Measurements from ENCODE around the gene OBSCN. TPM values are rescaled to one million over a fixed set of nuclear protein-coding genes. Genes with fewer than 3 reads are reported as not detected.

OBSCN gene
- total RNA-seq, 1 donor from 2014 or later: 10.2 TPM

DNA sequence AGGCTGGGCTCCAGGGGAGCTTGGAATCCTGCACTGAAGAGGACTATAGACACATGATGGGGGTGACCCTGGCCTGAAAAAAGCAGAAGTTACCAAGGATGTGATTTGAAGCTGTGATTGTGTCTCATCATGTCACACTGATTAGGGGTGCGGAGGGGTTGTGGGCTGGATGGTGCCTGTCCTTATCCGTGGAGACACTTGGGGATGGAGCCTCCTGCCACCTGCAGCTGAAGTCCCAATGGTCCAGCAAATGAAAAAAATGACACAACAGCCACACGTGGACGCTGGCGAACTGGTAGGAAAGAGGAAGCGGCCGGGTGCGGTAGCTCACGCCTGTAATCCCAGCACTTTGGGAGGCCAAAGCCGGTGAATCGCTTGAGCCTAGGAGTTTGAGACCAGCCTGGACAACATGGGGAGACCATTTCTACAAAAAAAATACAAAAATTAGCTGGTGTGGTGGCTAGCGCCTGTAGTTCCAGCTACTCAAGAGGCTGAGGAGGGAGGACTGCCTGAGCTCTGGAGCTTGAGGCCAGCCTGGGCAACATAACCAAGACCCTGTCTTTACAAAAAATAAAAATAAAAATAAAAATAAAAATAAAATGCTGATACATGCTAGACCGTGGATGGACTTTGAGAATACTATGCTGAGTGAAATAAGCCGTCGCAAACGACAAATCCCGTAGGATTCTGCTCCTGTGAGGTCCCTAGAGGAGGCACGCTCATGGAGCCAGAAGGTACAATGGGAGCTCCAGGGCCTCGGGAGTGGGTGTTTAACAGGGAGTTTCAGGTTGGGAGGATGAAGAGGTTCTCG is 43.1 kb upstream of the OBSCN start:
- H3K9me3 Mint-ChIP-seq (ENCODE audit: low read depth): no peaks in the 10 kb centered on the region
- peak overlapping the region; percentile 99 for H3K27ac Mint-ChIP-seq (ENCODE audit: unreplicated experiment)
- TF ChIP-seq, protein P1, sequence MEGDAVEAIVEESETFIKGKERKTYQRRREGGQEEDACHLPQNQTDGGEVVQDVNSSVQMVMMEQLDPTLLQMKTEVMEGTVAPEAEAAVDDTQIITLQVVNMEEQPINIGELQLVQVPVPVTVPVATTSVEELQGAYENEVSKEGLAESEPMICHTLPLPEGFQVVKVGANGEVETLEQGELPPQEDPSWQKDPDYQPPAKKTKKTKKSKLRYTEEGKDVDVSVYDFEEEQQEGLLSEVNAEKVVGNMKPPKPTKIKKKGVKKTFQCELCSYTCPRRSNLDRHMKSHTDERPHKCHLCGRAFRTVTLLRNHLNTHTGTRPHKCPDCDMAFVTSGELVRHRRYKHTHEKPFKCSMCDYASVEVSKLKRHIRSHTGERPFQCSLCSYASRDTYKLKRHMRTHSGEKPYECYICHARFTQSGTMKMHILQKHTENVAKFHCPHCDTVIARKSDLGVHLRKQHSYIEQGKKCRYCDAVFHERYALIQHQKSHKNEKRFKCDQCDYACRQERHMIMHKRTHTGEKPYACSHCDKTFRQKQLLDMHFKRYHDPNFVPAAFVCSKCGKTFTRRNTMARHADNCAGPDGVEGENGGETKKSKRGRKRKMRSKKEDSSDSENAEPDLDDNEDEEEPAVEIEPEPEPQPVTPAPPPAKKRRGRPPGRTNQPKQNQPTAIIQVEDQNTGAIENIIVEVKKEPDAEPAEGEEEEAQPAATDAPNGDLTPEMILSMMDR (IDR thresholded peaks at IDR 0.05): no peak
- H3K36me3 Mint-ChIP-seq (ENCODE audit: low read depth): no peaks in the 10 kb centered on the region
- H3K27me3 Mint-ChIP-seq (ENCODE audit: low read depth): no peaks in the 10 kb centered on the region
- peaks cover 27% of the 10 kb centered on the region for H3K4me1 Mint-ChIP-seq (ENCODE audit: low read depth)
- no peak for DNase-seq (ENCODE audit: low spot score)
- H3K4me3 Mint-ChIP-seq (ENCODE audit: unreplicated experiment): peak overlapping the region; percentile 91

DNA sequence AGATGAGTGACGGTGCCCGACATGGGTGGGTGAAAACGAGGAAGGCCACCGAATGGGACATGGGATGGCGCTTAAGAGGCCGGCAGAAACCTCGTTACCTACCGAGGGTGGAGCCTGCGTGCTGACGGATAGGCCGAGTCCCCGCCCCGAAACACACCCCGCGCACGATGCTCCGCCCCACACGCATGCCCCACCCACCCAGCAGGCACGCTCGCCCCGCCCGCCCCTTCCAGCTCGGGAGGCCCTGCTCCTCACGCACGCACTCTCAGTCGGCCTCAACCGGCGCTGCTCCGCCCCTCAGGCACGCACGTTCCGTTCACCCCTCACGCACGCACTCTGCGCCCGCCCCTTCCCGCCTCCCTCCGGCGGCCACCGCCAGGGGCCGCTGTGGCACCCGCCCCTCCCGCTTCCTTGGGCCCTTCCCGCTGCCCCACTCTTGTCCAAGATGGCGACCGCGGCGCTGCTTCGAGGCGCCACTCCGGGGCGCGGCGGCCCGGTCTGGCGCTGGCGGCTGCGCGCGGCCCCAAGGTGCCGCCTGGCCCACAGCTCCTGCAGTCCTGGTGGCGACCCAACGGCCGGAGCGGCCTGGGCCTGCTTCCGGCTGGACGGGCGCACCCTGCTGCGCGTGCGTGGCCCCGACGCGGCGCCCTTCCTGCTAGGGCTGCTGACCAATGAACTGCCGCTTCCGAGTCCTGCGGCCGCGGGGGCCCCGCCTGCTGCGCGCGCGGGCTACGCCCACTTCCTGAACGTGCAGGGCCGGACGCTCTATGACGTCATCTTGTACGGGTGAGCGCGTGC is 42.3 kb upstream of the OBSCN start, which contains the start of gene IBA57:
Gene IBA57, plus strand, starts transcription at position 433 of the 798 bp plus-strand sequence. Its CDS starts 13 bp downstream, at position 446.
- H3K4me1 Mint-ChIP-seq (ENCODE audit: low read depth): peaks cover 27% of the 10 kb centered on the region

DNA sequence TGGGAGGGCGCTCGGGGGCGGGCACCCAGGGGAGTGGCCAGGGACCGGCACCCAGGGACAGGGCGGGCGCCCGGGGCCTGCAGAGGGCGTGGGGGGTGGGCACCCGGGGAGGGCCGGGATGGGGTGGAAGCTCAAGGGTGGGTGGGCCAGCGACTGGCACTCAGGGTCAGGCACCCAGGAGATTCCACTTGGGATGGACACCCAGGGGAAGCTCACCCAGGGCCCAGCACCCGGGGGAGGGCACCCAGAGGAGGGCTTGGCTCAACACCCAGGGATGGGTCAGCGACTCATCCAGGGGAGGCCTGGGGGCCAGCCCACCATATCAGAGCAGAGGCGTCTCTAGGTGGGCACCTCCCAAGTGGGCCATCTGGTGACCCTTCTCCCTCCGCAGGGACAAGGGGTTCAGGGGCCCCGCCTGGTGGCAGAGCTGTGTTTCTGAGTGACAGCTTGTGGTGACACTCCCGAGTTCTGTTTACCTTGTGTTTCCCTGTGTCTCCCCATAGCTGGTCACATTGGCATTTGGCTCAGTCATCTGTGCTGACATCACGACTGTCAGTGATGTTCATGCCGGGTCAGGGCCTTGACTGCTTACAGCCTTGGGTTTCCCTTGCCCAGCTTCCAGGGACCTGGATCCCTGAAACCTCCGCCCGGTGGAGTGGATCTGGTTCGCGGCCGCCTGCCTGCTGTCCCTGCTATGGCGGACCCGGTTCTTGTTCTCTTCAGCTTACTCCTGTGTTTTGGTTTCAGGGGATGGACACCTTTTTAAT is 41.5 kb upstream of the OBSCN start:
- H3K27me3 Mint-ChIP-seq (ENCODE audit: low read depth): no peaks in the 10 kb centered on the region
- peaks cover 27% of the 10 kb centered on the region for H3K4me1 Mint-ChIP-seq (ENCODE audit: low read depth)
- H3K9me3 Mint-ChIP-seq (ENCODE audit: low read depth): no peaks in the 10 kb centered on the region
- TF ChIP-seq, protein P1 (IDR thresholded peaks at IDR 0.05): peak; percentile 55
- H3K4me3 Mint-ChIP-seq (ENCODE audit: unreplicated experiment): peak overlapping the region; percentile 69
- peak overlapping the region; percentile 90 for H3K27ac Mint-ChIP-seq (ENCODE audit: unreplicated experiment)
- DNase-seq (ENCODE audit: low spot score): peak; percentile 82
- no peaks in the 10 kb centered on the region for H3K36me3 Mint-ChIP-seq (ENCODE audit: low read depth)

More for the DNA sequence above, 42.3 kb upstream of the OBSCN start, which contains the start of gene IBA57:
- Mint-ChIP-seq H3K36me3 (ENCODE audit: low read depth) (no peaks in the 10 kb centered on the region), H3K4me3 (ENCODE audit: unreplicated experiment) (peak within 1 kb of the TSS; percentile 91), H3K9me3 (ENCODE audit: low read depth) (no peaks in the 10 kb centered on the region), H3K27ac (ENCODE audit: unreplicated experiment) (peak within 1 kb of the TSS; percentile 99), H3K27me3 (ENCODE audit: low read depth) (no peaks in the 10 kb centered on the region)
- peak; percentile 100 for DNase-seq (ENCODE audit: low spot score)
- TF ChIP-seq, protein P1 (IDR thresholded peaks at IDR 0.05): peak; percentile 89

DNA sequence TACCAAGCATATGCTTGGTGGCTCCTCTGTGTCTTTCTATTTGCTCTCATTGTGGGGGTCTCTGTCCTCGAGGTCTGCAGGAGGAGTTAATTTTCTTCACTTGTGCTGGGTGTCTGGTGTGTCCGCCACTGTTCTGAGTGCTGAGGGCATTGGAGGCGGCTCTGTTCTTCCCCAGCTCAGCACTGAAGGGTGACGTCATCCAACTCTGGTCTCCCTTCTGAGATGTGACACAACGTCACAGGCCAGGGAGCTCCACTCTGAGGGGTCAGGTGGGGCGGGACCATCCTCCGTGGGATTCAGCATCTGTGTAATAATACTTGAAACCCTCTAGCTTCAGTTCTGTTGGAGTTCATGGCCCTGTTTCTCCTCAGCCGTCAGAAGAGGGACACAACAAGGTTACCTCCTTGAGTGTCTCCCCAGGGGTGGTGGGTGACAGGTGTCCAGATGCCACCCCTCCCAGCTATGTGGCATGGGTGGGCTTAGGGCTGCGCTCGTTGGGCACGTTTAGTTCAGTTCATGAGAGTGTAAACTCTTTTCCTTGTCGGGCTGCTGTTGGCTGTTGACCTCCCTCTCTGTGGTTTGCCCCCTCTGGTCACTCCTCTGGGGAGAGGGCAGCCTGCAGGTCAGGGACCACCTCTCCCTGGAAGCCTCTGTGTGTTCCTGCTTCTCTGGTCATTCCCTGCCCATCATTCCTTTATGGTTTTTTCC is 39.1 kb upstream of the OBSCN start:
- Mint-ChIP-seq H3K27me3 (ENCODE audit: low read depth) (no peaks in the 10 kb centered on the region), H3K4me3 (ENCODE audit: unreplicated experiment) (no peak overlapping the region), H3K4me1 (ENCODE audit: low read depth) (peaks cover 23% of the 10 kb centered on the region), H3K36me3 (ENCODE audit: low read depth) (no peaks in the 10 kb centered on the region), H3K9me3 (ENCODE audit: low read depth) (no peaks in the 10 kb centered on the region), H3K27ac (ENCODE audit: unreplicated experiment) (no peak overlapping the region)
- no peak for DNase-seq (ENCODE audit: low spot score)
- TF ChIP-seq, protein P1 (IDR thresholded peaks at IDR 0.05): no peak
